Measurements from ENCODE around the gene PFKFB3.

DNA sequence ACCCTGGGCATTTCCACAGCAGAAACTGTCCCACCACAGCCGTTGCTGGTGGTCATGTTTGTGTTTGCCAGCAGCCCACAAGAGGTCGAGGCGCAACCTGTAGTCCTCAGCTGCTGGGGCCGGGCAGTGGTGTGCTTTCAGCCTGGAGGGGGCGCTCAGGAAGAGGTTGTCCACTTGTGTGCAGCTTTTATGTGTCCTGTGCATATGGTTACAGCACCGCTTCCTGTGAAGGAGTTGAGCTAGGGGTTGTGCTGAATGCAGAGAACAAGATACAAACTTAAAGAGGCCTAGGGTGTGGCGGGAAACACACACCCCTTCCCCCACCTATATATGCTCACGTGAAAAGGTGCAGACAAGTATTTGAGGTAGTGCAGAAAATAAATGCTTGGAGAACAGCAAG is 29.5 kb upstream of the PFKFB3 start:
- TF ChIP-seq, protein P1, sequence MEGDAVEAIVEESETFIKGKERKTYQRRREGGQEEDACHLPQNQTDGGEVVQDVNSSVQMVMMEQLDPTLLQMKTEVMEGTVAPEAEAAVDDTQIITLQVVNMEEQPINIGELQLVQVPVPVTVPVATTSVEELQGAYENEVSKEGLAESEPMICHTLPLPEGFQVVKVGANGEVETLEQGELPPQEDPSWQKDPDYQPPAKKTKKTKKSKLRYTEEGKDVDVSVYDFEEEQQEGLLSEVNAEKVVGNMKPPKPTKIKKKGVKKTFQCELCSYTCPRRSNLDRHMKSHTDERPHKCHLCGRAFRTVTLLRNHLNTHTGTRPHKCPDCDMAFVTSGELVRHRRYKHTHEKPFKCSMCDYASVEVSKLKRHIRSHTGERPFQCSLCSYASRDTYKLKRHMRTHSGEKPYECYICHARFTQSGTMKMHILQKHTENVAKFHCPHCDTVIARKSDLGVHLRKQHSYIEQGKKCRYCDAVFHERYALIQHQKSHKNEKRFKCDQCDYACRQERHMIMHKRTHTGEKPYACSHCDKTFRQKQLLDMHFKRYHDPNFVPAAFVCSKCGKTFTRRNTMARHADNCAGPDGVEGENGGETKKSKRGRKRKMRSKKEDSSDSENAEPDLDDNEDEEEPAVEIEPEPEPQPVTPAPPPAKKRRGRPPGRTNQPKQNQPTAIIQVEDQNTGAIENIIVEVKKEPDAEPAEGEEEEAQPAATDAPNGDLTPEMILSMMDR (IDR thresholded peaks at IDR 0.05) = no peak
- TF ChIP-seq POLR2A (IDR thresholded peaks at IDR 0.05) = no peak
